Hematopoietic multipotent progenitor cell treated with erythropoietin and hydrocortisone succinate and interleukin-3 and kit ligand, for 6 days (in vitro differentiated cells): ENCODE results near the gene GLMP.
A peak's percentile ranks its signal among the peaks of the same experiment; 100 is the strongest.

Experiments used
- DNase-seq: peaks from one replicate; pipeline ENCODE4 v3.0.0-alpha.2; 2015

Gene GLMP

GRCh38 chr1:156247460-156248322, 47.8 kb downstream of the GLMP start, which contains the start of gene PAQR6:
Gene PAQR6 (minus strand): TSS chr1:156248056. CDS start chr1:156246731, 1,325 bp downstream.
- peak; percentile 9 for DNase-seq

DNA sequence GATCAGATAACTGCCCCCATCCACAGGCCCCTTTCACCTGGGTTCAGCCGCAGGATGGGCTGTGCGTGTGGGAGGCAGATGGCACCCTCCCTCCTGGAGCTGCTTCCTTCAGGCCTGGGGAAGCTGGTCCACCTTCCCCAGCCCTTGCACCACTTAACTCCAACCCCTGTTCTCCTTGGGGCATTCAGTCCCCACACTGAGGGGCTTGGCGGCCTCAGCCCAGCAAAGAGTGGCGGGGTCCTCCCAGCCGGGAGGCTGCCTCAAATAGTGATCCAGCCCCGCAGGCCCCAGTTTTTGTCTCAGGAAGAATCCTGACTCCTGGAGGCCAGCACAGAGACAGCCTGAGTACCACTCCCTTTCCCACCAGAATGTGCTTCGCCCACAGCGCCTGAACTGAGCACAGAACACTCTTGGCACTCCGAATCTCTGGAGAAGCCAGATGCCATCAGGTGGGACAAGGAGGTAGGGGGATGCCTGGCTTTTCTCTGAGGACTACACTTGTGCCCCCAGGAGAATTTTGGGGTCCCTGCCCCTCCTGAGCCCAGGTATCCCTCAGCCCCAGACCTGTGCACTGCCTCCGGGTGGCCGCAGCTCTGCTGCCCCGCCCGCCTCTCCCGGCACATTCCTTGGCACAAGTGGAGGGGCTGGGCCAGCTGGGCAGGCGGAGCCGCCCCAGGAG, 48.6 kb downstream of the GLMP start:
- peak; percentile 12 for DNase-seq

GRCh38 chr1:156246241-156246780, 49.2 kb downstream of the GLMP start:
- peak; percentile 16 for DNase-seq

DNA sequence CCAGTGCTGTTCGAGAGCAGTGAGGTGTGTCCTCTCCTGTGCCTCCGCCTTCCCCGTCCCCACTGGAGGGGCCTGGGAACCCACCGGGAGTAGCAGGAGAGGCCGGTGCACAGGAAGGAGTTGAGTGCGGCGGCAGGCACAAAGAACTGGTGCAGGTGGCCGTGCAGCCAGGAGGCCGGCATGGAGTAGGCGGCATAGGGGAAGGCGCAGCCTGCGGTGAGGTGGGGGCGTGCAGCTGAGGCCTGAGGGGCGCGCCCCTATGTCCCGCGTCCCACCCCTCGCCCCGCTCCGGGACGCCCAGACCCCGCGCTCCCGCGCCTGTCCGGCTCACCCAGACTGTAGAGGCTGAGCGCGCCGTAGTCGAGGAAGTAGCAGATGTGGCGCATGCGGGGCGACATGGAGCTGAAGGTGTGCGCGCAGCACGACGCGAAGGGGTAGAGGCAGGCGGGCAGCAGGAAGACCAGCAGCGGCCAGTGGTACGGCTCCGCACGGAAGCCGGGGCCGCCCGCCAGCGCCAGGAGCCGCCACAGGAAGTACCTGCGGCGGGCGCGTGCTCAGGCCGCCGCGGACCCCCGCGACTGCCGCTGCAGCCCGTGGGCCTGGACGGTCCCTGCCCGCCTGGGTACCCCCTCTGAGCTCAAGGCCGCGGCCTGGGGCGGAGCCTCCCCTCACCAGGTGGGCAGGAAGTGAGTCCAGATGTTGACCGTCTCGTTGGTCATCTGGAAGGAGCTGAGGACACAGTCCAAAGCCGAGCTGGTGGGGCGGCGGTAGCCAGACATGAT, 49.8 kb downstream of the GLMP start:
- peak; percentile 67 for DNase-seq

DNA sequence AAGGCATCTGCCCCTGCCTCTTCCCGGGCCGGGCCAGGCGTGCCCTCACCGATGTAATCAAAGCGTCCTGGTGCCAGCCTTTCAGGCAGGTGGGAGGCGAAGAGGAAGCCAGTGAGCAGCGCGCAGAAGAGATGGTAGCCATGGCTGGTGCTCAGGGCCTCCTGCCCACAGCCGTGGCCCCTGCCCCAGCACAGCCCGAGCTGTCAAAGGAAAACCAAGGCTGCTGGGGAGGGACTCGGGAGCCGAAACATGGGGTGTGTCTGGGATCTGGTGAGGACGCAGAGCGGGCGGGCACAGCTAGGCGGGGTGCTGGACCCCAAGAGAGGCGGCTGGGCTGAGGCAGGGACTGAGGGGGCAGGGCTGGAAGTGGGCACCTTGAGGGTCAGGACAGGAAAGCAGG, 50.8 kb downstream of the GLMP start:
- no peak for DNase-seq

DNA sequence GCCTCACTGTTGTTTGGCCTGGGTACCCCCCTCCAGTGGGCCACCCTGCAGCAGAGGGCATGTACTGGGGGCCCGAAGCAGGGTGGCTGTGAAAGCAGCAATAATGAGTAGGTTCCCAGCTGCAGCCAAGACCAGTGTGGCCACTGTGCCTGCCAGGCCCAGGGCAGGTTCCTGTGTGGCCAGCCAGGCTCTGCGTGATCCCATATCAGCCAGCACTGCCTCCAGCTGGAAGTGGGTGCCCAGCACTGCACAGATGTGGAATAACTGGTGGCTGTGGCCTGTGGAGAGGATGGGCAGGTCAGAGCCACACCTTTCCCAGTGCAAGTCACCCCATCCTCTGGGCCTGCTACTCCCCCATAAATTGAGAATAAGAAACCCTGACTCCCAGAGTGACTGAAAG, 51.4 kb downstream of the GLMP start:
- DNase-seq = peak; percentile 9

DNA sequence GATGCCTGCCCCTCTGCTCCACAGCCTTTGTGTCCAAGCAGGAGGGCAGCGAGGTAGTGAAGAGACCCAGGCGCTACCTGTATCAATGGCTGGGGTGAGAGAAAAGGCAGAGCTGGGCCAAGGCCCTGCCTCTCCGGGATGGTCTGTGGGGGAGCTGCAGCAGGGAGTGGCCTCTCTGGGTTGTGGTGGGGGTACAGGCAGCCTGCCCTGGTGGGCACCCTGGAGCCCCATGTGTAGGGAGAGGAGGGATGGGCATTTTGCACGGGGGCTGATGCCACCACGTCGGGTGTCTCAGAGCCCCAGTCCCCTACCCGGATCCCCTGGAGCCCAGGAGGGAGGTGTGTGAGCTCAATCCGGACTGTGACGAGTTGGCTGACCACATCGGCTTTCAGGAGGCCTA, 52.7 kb downstream of the GLMP start:
- no peak for DNase-seq
